GM12865 (cell line): ENCODE measurements around the gene PLCB2.

Experiments used
- DNase-seq: peaks from one replicate; pipeline ENCODE4 v3.0.0; 2010; ENCODE audit warnings: low read depth
- H3K4me3 ChIP-seq: 2 replicates; pipeline ENCODE4 v1.5.1; 2011; ENCODE audit warnings: mild to moderate bottlenecking, low read depth, low read length, control low read depth
- CTCF ChIP-seq: IDR thresholded peaks from 2 replicates; pipeline ENCODE4 v1.5.1; 2011; ENCODE audit warnings: low read length, control low read depth, low read depth, inconsistent platforms; ENCODE audit not compliant: insufficient read depth; ENCODE audit errors: missing control alignments

PLCB2 gene

GRCh38 chr15:40290545-40290917 lies 17.2 kb downstream of the PLCB2 start:
- TF ChIP-seq CTCF = no peak
- H3K4me3 ChIP-seq = no peak overlapping the region
- no peak for DNase-seq

- DNase-seq = no peak
- no peak for TF ChIP-seq CTCF
- H3K4me3 ChIP-seq = no peak overlapping the region
Observed at GRCh38 chr15:40289140-40289775, 18.5 kb downstream of the PLCB2 start.

GRCh38 chr15:40287968-40288367 lies 19.8 kb downstream of the PLCB2 start:
- no peak overlapping the region for H3K4me3 ChIP-seq

GRCh38 chr15:40287505-40287904 lies 20.2 kb downstream of the PLCB2 start:
- no peak for DNase-seq
- no peak overlapping the region for H3K4me3 ChIP-seq
- TF ChIP-seq CTCF = no peak

More at GRCh38 chr15:40287968-40288367, 19.8 kb downstream of the PLCB2 start:
- DNase-seq = no peak
- TF ChIP-seq CTCF = no peak

GRCh38 chr15:40286794-40287193 lies 20.9 kb downstream of the PLCB2 start:
- H3K4me3 ChIP-seq = no peak overlapping the region
- no peak for TF ChIP-seq CTCF
- no peak for DNase-seq

GRCh38 chr15:40286061-40286532 lies 21.6 kb downstream of the PLCB2 start:
- TF ChIP-seq CTCF = no peak
- H3K4me3 ChIP-seq = no peak overlapping the region
- no peak for DNase-seq

GRCh38 chr15:40285554-40286011 lies 22.2 kb downstream of the PLCB2 start:
- H3K4me3 ChIP-seq = no peak overlapping the region
- DNase-seq = no peak

More at GRCh38 chr15:40285554-40286011, 22.2 kb downstream of the PLCB2 start:
- no peak for TF ChIP-seq CTCF
